Ovary (tissue), 3 donors: ENCODE results near the gene C6orf15.

Experiments used
- POLR2A ChIP-seq: fragments of 450-650 bp; IDR thresholded peaks from one replicate; pipeline ENCODE4 v1.6.1; 2017; ENCODE audit warnings: antibody characterized with exemption, mild to moderate bottlenecking, moderate library complexity
- TF ChIP-seq, protein P1 (sequence below), 3 donors: fragments of 450-650 bp in 2 of 3; fragments of 200-600 bp in 1 of 3; IDR thresholded peaks; one replicate each; pipeline versions ENCODE4 v1.5.1 to v1.8.0; 2016 to 2022; ENCODE audit warnings: antibody characterized with exemption in 3 of 3, mild to moderate bottlenecking in 1 of 3
- donor health status: DM: no; HTN: no; CAD: no.

- TF ChIP-seq POLR2A = no peak
- TF ChIP-seq, protein P1, sequence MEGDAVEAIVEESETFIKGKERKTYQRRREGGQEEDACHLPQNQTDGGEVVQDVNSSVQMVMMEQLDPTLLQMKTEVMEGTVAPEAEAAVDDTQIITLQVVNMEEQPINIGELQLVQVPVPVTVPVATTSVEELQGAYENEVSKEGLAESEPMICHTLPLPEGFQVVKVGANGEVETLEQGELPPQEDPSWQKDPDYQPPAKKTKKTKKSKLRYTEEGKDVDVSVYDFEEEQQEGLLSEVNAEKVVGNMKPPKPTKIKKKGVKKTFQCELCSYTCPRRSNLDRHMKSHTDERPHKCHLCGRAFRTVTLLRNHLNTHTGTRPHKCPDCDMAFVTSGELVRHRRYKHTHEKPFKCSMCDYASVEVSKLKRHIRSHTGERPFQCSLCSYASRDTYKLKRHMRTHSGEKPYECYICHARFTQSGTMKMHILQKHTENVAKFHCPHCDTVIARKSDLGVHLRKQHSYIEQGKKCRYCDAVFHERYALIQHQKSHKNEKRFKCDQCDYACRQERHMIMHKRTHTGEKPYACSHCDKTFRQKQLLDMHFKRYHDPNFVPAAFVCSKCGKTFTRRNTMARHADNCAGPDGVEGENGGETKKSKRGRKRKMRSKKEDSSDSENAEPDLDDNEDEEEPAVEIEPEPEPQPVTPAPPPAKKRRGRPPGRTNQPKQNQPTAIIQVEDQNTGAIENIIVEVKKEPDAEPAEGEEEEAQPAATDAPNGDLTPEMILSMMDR (IDR thresholded peaks at IDR 0.05) = no peak
Measured at GRCh38 chr6:31125586-31126363, 13.4 kb upstream of the C6orf15 start.
